Measurements from ENCODE around the gene CELSR1. TPM values are rescaled to one million over a fixed set of nuclear protein-coding genes. Genes with fewer than 3 reads are reported as not detected.

Gene CELSR1
- total and polyA plus RNA-seq, 2 of the 13 experiments (the other 11 are each of a cell fraction or from before 2014, with no cell fraction given): 0.78 to 1.8 TPM

- Histone ChIP-seq H3K27ac (ENCODE audit: extremely low read length, insufficient read depth, low read length) (no peak overlapping the region), H3K4me3 (replicated peaks in 1 of 3; ENCODE audit: insufficient read depth in 1 of 3, low read depth in 2 of 3, low read length in 3 of 3) (no peak overlapping the region), H3K27me3 (ENCODE audit: control insufficient read depth in 1 of 2, insufficient read depth in 2 of 2, low read length in 2 of 2) (no peaks in the 10 kb centered on the region), H3K36me3 (replicated peaks in 1 of 2; ENCODE audit: control insufficient read depth in 1 of 2, insufficient read depth in 2 of 2, low read length in 2 of 2) (no peaks in the 10 kb centered on the region), H3K79me2 (ENCODE audit: insufficient read depth, low read length) (no peaks in the 10 kb centered on the region), H3K4me1 (ENCODE audit: insufficient read depth, low read length) (peaks cover 6% of the 10 kb centered on the region; the same call in 1 of the 2 replicates), H3K9ac (ENCODE audit: insufficient read depth, low read depth, low read length) (no peak overlapping the region), H3K4me2 (ENCODE audit: low read depth, low read length) (no peak overlapping the region), H4K20me1 (ENCODE audit: insufficient read depth, low read length) (no peaks in the 10 kb centered on the region), H2AFZ (ENCODE audit: low read length) (no peak overlapping the region), H3K9me3 (ENCODE audit: low read length) (no peaks in the 10 kb centered on the region)
- TF ChIP-seq ZNF337 (CRISPR knock-in tag; IDR thresholded peaks at IDR 0.05; ENCODE audit: borderline replicate concordance, low read depth) (no peak), FIP1L1 (IDR thresholded peaks at IDR 0.05; ENCODE audit: borderline replicate concordance, insufficient read depth, low read depth, low read length) (no peak), ATF2 (CRISPR knock-in tag; IDR thresholded peaks at IDR 0.05) (no peak), ZBTB43 (CRISPR knock-in tag; conservative IDR thresholded peaks at IDR 0.05) (no peak), DDIT3 (CRISPR knock-in tag; IDR thresholded peaks at IDR 0.05) (no peak), ZNF614 (CRISPR knock-in tag; IDR thresholded peaks at IDR 0.05; ENCODE audit: borderline replicate concordance) (no peak), JARID2 (CRISPR knock-in tag; IDR thresholded peaks at IDR 0.05; ENCODE audit: insufficient replicate concordance) (no peak), ZNF574 (CRISPR knock-in tag; IDR thresholded peaks at IDR 0.05) (no peak)
- intact Hi-C loops (cut with micrococcal nuclease; ENCODE audit: unreplicated experiment) (no loop called here), in situ Hi-C loops (cut with HindIII; ENCODE audit: extremely low pct_ligation_motif_present, low pct_unique_long_range_greater_than_20kb) (no loop called here)
- 52% methylated on average over 9 of the region's 11 CpGs for WGBS (ENCODE audit: low lambda C conversion rate)
- DNase-seq (ENCODE audit: low spot score): no peak
- BruUV-seq (replicated peaks): no TSS peak
- ATAC-seq: no peak
- ChIA-PET CTCF (ENCODE audit: low intra/inter-chr PET ratio, low total read pairs) (no interaction called here), POLR2A (interaction anchor here (0.8 kb wide), 1 partner anchor 12 kb away, joined by 3 read pairs; no protein-coding TSS in a partner anchor)
- no peak for FAIRE-seq
Observed at GRCh38 chr22:46418827-46419226, 118.6 kb downstream of the CELSR1 start.
